Thoracic aorta (tissue), 2 donors: Measurements from ENCODE around the gene TMEM106C. TPM values are rescaled to one million over a fixed set of nuclear protein-coding genes. Genes with fewer than 3 reads are reported as not detected.

Experiments used
- ATAC-seq: fragments of 150-250 bp; one replicate; pipeline ENCODE4 v1.8.0; 2017; ENCODE audit warnings: low read depth; ENCODE audit not compliant: insufficient number of reproducible peaks, low FRiP score
- DNase-seq: peaks from one replicate; pipeline ENCODE4 v3.0.0-alpha.2; 2020; ENCODE audit warnings: low spot score
- H3K27ac ChIP-seq, 2 donors: fragments of 200-600 bp; sonication (generic); 1 replicate in 1 of 2; 2 replicates in 1 of 2; pipeline ENCODE4 v1.5.1; 2016; ENCODE audit warnings: mild to moderate bottlenecking in 2 of 2, moderate library complexity in 2 of 2
- H3K27me3 ChIP-seq: fragments of 200-600 bp; sonication (generic); replicated peaks from 2 replicates; pipeline ENCODE4 v1.6.0; 2016; ENCODE audit warnings: mild to moderate bottlenecking; ENCODE audit not compliant: insufficient read depth
- H3K36me3 ChIP-seq: fragments of 200-600 bp; sonication (generic); one replicate; pipeline ENCODE4 v1.5.1; 2016
- H3K4me1 ChIP-seq, 2 donors: fragments of 200-600 bp; sonication (generic); 1 replicate in 1 of 2; 2 replicates in 1 of 2; pipeline versions ENCODE4 v1.5.1 to v1.6.0; 2016; ENCODE audit warnings: low read depth in 2 of 2, mild to moderate bottlenecking in 1 of 2; ENCODE audit not compliant: control insufficient read depth in 1 of 2
- H3K4me3 ChIP-seq: fragments of 200-600 bp; sonication (generic); 2 replicates; pipeline ENCODE4 v1.5.1; 2016; ENCODE audit warnings: mild to moderate bottlenecking
- H3K9me3 ChIP-seq: fragments of 200-600 bp; sonication (generic); 2 replicates; pipeline ENCODE4 v1.5.1; 2016
- CTCF ChIP-seq: fragments of 200-600 bp; sonication (generic); IDR thresholded peaks from one replicate; pipeline ENCODE4 v1.5.1; 2019; ENCODE audit warnings: antibody characterized with exemption
- total RNA-seq, 2 donors: library from RNA; depleted of rRNA; stranded (reverse); fragments of >200 nt; gene quantifications; one replicate each; pipeline versions ENCODE4 v1.1.0 to v1.2.3, GENCODE V29; 2016

The TMEM106C gene
- total RNA-seq, 2 donors from 2014 or later = 48.1 to 149 TPM

GRCh38 chr12:47940773-47941474, 22.5 kb upstream of the TMEM106C start:
- ATAC-seq = no peak
- no peak overlapping the region for H3K4me3 ChIP-seq
- no peaks in the 10 kb centered on the region for H3K9me3 ChIP-seq
- no peak overlapping the region for H3K27ac ChIP-seq
- H3K36me3 ChIP-seq = no peaks in the 10 kb centered on the region
- no peak for DNase-seq
- no peaks in the 10 kb centered on the region for H3K27me3 ChIP-seq
- no peak for TF ChIP-seq CTCF
- H3K4me1 ChIP-seq = peaks cover 0 to 4% of the 10 kb centered on the region in 2 donors

- DNase-seq = no peak
- H3K27ac ChIP-seq = no peak overlapping the region
- no peak overlapping the region for H3K4me3 ChIP-seq
- TF ChIP-seq CTCF = no peak
- peaks cover 0 to 4% of the 10 kb centered on the region in 2 donors for H3K4me1 ChIP-seq
- H3K27me3 ChIP-seq = no peaks in the 10 kb centered on the region
- no peaks in the 10 kb centered on the region for H3K9me3 ChIP-seq
- ATAC-seq = no peak
- no peaks in the 10 kb centered on the region for H3K36me3 ChIP-seq
Measured at GRCh38 chr12:47941475-47941780, 22.0 kb upstream of the TMEM106C start.

- H3K9me3 ChIP-seq = no peaks in the 10 kb centered on the region
- no peak for TF ChIP-seq CTCF
- H3K4me1 ChIP-seq = peaks cover 0 to 4% of the 10 kb centered on the region in 2 donors
- H3K27me3 ChIP-seq = no peaks in the 10 kb centered on the region
- DNase-seq (no peak), ATAC-seq (no peak)
- no peak overlapping the region for H3K4me3 ChIP-seq
- H3K36me3 ChIP-seq = no peaks in the 10 kb centered on the region
- no peak overlapping the region for H3K27ac ChIP-seq
Measured at GRCh38 chr12:47941871-47942613, 21.4 kb upstream of the TMEM106C start.

- TF ChIP-seq CTCF = no peak
- Histone ChIP-seq H3K36me3 (no peaks in the 10 kb centered on the region), H3K4me3 (no peak overlapping the region), H3K9me3 (no peaks in the 10 kb centered on the region), H3K27ac (no peak overlapping the region), H3K27me3 (no peaks in the 10 kb centered on the region), H3K4me1 (peaks cover 0 to 4% of the 10 kb centered on the region in 2 donors)
- no peak for DNase-seq
- no peak for ATAC-seq
Measured at GRCh38 chr12:47942614-47943225, 20.7 kb upstream of the TMEM106C start.

GRCh38 chr12:47943623-47944340, 19.6 kb upstream of the TMEM106C start:
- Histone ChIP-seq H3K27ac (no peak overlapping the region), H3K9me3 (no peaks in the 10 kb centered on the region), H3K4me1 (peaks cover 0 to 4% of the 10 kb centered on the region in 2 donors), H3K4me3 (no peak overlapping the region), H3K27me3 (no peaks in the 10 kb centered on the region), H3K36me3 (no peaks in the 10 kb centered on the region)
- no peak for TF ChIP-seq CTCF
- DNase-seq = no peak
- ATAC-seq = no peak
